Astrocyte (in vitro differentiated cells and primary cell): ENCODE measurements around the gene TEX22.

ENCODE experiments used
- EZH2 ChIP-seq: IDR thresholded peaks from 2 replicates; pipeline ENCODE4 v1.6.1; 2012; ENCODE audit warnings: mild to moderate bottlenecking, low read length, inconsistent platforms; ENCODE audit not compliant: insufficient read depth
- TF ChIP-seq, protein P1 (sequence below): IDR thresholded peaks from 2 replicates; pipeline ENCODE4 v1.5.1; 2011; ENCODE audit warnings: low read depth, mild to moderate bottlenecking, inconsistent platforms, low read length, moderate library complexity; ENCODE audit not compliant: insufficient read depth

DNA sequence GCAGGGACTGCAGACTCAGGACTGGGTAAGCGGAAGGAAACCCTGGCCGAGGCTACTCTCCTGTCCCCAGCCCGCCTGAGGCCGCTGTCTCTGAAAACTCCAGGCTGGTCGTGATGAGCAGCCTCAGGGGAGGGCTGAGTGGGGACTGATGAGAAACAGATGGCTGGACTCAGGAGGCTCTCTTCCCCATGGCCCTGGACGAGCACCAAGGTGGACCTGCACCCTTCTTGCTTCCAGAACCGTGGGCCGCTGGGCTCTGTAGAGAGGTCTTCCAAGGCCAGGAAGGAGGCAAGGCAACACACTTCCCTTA, 1.1 kb downstream of the TEX22 start:
- TF ChIP-seq, protein P1, sequence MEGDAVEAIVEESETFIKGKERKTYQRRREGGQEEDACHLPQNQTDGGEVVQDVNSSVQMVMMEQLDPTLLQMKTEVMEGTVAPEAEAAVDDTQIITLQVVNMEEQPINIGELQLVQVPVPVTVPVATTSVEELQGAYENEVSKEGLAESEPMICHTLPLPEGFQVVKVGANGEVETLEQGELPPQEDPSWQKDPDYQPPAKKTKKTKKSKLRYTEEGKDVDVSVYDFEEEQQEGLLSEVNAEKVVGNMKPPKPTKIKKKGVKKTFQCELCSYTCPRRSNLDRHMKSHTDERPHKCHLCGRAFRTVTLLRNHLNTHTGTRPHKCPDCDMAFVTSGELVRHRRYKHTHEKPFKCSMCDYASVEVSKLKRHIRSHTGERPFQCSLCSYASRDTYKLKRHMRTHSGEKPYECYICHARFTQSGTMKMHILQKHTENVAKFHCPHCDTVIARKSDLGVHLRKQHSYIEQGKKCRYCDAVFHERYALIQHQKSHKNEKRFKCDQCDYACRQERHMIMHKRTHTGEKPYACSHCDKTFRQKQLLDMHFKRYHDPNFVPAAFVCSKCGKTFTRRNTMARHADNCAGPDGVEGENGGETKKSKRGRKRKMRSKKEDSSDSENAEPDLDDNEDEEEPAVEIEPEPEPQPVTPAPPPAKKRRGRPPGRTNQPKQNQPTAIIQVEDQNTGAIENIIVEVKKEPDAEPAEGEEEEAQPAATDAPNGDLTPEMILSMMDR = no peak
- no peak for TF ChIP-seq EZH2
